ENCODE measurements around the gene FLAD1. TPM values are rescaled to one million over a fixed set of nuclear protein-coding genes. Genes with fewer than 3 reads are reported as not detected.

Gene FLAD1
- total and polyA plus RNA-seq, 2 of the 8 experiments (the other 6 are each of a cell fraction or from before 2014, with no cell fraction given) = 104 to 143 TPM

GRCh38 chr1:155023627-155024026 lies 40.5 kb downstream of the FLAD1 start:
- no peak overlapping the region for H3K4ac ChIP-seq (replicated peaks; ENCODE audit: insufficient read length, low read depth, low read length)
- peaks cover 0 to 5% (median 0%) of the 10 kb centered on the region in 4 experiments; a peak in 3 of 7 replicates for H3K4me1 ChIP-seq (replicated peaks in 1 of 4; ENCODE audit: control insufficient read depth in 3 of 4, insufficient read depth in 4 of 4, low read length in 3 of 4)
- no peak overlapping the region for H3K9ac ChIP-seq (replicated peaks in 1 of 4; ENCODE audit: extremely low read depth in 1 of 4, low read depth in 3 of 4, low read length in 3 of 4)
- DNase-seq (ENCODE audit: low read depth in 1 of 2, low spot score in 2 of 2) (no peak), FAIRE-seq (no peak)
- no peak overlapping the region for H3K56ac ChIP-seq (replicated peaks; ENCODE audit: insufficient read length, low read depth, low read length)
- no peak overlapping the region for H2BK20ac ChIP-seq (ENCODE audit: low read length)
- no peaks in the 10 kb centered on the region for H3K23me2 ChIP-seq (ENCODE audit: low read depth, low read length)
- no peak overlapping the region for H3K18ac ChIP-seq (ENCODE audit: extremely low read depth, low read length)
- no peak for TF ChIP-seq RNF2 (IDR thresholded peaks at IDR 0.05; ENCODE audit: borderline replicate concordance, low read depth, low read length, missing control alignments, poor library complexity, severe bottlenecking)
- H4K91ac ChIP-seq (replicated peaks; ENCODE audit: insufficient read length, low read length) = no peak overlapping the region
- CTCF ChIA-PET (ENCODE audit: partially characterized antibody) = interaction anchor here (1.2 to 18.6 kb wide), 5 partner anchors 8 to 62 kb away, joined by 3 to 354 read pairs (median 130); partner anchors contain the start of genes ADAM15, EFNA4, LENEP and ZBTB7B
- H3K4me2 ChIP-seq (ENCODE audit: insufficient read depth in 1 of 2, low read depth in 2 of 2, low read length in 2 of 2) = no peak overlapping the region
- H3K79me2 ChIP-seq (ENCODE audit: control insufficient read depth in 1 of 2, insufficient read depth in 2 of 2, low read length in 2 of 2) = no peaks in the 10 kb centered on the region
- POLR2A ChIA-PET (ENCODE audit: partially characterized antibody) = interaction anchor here (0.7 to 7.4 kb wide), 7 partner anchors 9 to 63 kb away, joined by 3 to 60 read pairs (median 3); partner anchors contain the start of genes DCST1, DCST2 and FLAD1
- no peak overlapping the region for H2BK120ac ChIP-seq (replicated peaks; ENCODE audit: low read depth, low read length)
- H3K14ac ChIP-seq (ENCODE audit: insufficient read length) = no peak overlapping the region
- no peak overlapping the region for H4K5ac ChIP-seq (ENCODE audit: insufficient read length, low read depth, low read length)
- no peaks in the 10 kb centered on the region for H3K36me3 ChIP-seq (ENCODE audit: control insufficient read depth in 2 of 4, insufficient read depth in 4 of 4, low read length in 3 of 4)
- H2BK12ac ChIP-seq (ENCODE audit: low read depth, low read length) = no peak overlapping the region
- WGBS, 2 experiments (ENCODE audit: extremely low coverage in 1 of 2, insufficient coverage in 1 of 2, insufficient read length in 1 of 2, insufficient replicate concordance in 2 of 2, low coverage in 1 of 2, low lambda C conversion rate in 2 of 2, missing lambda C conversion rate in 1 of 2) = 82% methylated on average over 5 of the region's 5 CpGs; no CpG with 5 or more reads in 1 of the 2 experiments
- H2AK5ac ChIP-seq (ENCODE audit: low read depth, low read length) = 0 out of 2 replicates have a peak overlapping the region, but pooled peaks have one; percentile 75
- no peak overlapping the region for H3K4me3 ChIP-seq (ENCODE audit: extremely low read depth in 1 of 4, insufficient read depth in 2 of 4, low read depth in 3 of 4, low read length in 4 of 4)
- no peak overlapping the region for H3K23ac ChIP-seq (ENCODE audit: insufficient read length)
- H3K79me1 ChIP-seq (ENCODE audit: low read depth, low read length) = no peaks in the 10 kb centered on the region
- no peaks in the 10 kb centered on the region for H4K20me1 ChIP-seq (replicated peaks in 1 of 2; ENCODE audit: control insufficient read depth in 1 of 2, insufficient read depth in 2 of 2, low read length in 2 of 2)
- peaks cover 0 to 3% (median under 1%) of the 10 kb centered on the region in 4 experiments; a peak in 1 of 7 replicates for H3K27me3 ChIP-seq (replicated peaks in 1 of 4; ENCODE audit: control insufficient read depth in 3 of 4, extremely low read depth in 1 of 4, insufficient read depth in 3 of 4, low read length in 3 of 4)
- no peaks in the 10 kb centered on the region for H3K9me3 ChIP-seq (ENCODE audit: insufficient read depth in 2 of 2, low read depth in 1 of 2, low read length in 1 of 2)
- H2BK5ac ChIP-seq (ENCODE audit: low read depth, low read length) = no peak overlapping the region
- no peak overlapping the region for H2AFZ ChIP-seq (ENCODE audit: low read length)
- H3K27ac ChIP-seq (ENCODE audit: low read depth, low read length) = no peak overlapping the region
- H4K8ac ChIP-seq (ENCODE audit: extremely low read depth, insufficient read depth, low read length) = no peak overlapping the region
- H2BK15ac ChIP-seq (ENCODE audit: low read length) = no peak overlapping the region

Data from H1 (cell line).